ENCODE results near the gene ARHGAP15.

DNA sequence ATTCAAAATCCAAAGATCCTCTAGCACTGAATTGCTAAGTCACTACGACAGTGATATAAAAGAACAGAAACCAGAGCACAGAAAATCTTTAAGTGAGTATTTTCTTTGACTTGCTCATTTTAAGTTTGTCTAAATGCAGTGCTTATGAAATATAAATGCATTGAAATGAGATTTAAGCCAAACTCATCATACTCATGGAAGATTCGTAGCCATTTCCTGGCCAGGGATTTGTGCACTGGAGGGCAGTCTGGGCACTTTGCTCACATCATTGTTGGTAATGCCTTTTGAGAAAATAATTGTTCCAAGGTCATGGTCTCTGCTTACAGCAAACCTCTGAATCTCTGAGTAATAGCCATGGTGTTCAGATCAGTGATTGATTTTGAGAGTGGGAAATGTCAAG lies 307.7 kb downstream of the ARHGAP15 start:
- TF ChIP-seq, protein P1, sequence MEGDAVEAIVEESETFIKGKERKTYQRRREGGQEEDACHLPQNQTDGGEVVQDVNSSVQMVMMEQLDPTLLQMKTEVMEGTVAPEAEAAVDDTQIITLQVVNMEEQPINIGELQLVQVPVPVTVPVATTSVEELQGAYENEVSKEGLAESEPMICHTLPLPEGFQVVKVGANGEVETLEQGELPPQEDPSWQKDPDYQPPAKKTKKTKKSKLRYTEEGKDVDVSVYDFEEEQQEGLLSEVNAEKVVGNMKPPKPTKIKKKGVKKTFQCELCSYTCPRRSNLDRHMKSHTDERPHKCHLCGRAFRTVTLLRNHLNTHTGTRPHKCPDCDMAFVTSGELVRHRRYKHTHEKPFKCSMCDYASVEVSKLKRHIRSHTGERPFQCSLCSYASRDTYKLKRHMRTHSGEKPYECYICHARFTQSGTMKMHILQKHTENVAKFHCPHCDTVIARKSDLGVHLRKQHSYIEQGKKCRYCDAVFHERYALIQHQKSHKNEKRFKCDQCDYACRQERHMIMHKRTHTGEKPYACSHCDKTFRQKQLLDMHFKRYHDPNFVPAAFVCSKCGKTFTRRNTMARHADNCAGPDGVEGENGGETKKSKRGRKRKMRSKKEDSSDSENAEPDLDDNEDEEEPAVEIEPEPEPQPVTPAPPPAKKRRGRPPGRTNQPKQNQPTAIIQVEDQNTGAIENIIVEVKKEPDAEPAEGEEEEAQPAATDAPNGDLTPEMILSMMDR (IDR thresholded peaks at IDR 0.05) = no peak
- no peak for TF ChIP-seq POLR2A (IDR thresholded peaks at IDR 0.05)

Data from esophagus squamous epithelium (tissue), 4 donors.